ENCODE results near the gene CBX1.
"Not testable (repeated sequence)": the region's sequence is repeated elsewhere in the genome, so short reads cannot be mapped to it uniquely, and the experiment has no call there.

CBX1 gene

GRCh38 chr17:48051706-48052486 lies 49.4 kb downstream of the CBX1 start:
- DNase-seq (ENCODE audit: low spot score) = peak; percentile 34

GRCh38 chr17:48051283-48051682 lies 50.0 kb downstream of the CBX1 start:
- no peak for DNase-seq (ENCODE audit: low spot score)

DNA sequence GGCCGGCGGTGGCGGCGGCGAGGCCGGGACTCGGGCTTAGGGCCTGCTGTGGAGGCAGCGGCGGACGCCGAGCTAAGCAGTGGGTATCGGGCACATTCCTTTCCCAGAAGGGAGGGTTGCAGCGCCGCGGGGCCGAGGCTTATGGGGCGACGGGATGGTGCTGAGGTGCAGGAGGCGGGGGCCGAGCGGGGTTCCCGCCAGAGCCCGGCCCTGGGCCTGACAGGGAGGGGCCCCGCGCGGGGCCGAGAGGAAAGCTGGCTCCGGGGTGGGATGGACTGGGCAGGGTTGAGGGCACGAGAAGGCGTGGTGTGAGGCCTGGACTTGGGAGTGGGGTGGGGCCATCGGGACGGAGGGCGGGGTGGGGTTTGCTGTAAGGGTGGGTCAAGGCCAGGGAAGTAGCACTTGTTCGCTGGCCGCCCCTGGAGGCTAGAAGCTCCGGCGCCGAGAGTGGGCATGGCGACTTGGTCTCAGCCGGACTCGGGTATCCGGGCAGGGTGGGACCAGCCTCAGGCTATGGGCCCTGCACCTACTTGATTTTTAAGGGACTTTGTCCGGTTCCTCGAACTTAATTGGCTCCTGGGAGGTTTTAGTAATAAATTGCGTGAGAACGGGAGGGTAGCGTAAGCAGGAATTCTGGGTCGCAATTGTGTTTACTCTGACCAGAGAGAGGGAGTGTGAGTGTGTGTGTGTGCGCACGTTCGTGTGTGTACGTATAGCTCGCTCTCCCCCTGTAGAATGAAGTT lies 52.7 kb downstream of the CBX1 start:
- DNase-seq (ENCODE audit: low spot score) = peak; percentile 92

DNA sequence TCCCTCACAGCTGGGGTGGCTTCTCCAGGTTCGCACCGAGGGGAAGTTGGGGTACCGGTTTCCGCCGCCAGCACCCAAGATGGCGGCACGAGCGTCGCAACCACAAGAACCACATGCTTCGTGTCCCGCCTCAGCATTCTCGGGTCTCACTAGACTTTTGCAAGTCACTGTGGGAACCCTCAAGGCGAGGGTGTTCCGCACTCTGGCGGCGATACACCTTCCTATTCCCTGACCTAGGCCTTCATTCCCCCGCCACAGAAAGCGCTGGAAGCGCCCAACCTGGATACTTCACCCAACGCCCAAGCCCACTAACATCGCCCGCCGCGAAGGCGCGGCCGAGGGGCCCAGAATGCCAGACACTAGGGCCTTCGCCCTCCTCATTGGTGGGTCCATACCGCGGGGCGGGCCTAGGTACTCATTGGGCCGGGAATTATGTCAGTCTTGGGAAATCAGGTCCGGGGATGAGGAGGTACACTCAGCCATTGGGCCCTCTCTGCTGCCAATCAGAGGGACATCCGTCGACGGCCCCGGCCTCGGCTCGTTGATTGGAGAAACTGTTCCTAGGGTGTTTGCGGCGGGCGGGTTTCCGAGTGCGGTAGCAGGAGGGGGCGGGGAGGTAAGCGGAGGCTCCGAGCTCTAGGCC lies 53.4 kb downstream of the CBX1 start, which contains the start of gene NFE2L1:
NFE2L1 (plus strand) TSS at position 619 of the 643 bp plus-strand sequence. CDS start 2,760 bp downstream, outside the sequence.
- DNase-seq (ENCODE audit: low spot score) = peak; percentile 99

DNA sequence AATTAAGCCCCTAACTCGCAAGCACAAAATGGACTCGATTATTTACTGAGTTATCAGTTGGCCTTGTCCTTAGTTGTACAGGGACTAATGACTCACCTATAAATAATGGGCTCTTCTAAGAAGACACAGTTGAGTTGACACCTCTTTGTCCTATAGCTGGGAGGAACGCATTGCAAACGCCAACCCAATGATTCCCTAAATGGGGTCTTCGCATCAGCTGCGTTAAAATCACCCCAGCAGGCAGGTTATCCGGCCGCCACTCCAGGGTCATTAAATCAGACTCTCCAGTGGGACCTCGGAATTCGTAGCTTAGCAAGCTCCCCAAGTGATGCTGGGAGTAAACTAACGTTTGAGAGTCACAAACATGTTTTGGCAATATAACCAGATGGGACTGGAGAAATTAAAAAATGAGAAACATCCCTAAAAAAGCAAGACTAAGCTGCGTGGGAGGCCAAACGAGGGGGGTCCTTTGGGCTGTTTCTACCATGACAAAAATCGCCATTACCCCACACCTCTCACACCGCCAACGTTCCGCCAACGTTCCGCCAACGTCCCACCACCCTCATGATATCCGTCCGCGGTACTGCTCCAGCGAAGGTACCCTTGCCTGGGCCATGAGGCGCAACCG lies 54.1 kb downstream of the CBX1 start:
- peak; percentile 71 for DNase-seq (ENCODE audit: low spot score)

GRCh38 chr17:48046296-48046695 lies 55.0 kb downstream of the CBX1 start:
- DNase-seq (ENCODE audit: low spot score) = no peak

DNA sequence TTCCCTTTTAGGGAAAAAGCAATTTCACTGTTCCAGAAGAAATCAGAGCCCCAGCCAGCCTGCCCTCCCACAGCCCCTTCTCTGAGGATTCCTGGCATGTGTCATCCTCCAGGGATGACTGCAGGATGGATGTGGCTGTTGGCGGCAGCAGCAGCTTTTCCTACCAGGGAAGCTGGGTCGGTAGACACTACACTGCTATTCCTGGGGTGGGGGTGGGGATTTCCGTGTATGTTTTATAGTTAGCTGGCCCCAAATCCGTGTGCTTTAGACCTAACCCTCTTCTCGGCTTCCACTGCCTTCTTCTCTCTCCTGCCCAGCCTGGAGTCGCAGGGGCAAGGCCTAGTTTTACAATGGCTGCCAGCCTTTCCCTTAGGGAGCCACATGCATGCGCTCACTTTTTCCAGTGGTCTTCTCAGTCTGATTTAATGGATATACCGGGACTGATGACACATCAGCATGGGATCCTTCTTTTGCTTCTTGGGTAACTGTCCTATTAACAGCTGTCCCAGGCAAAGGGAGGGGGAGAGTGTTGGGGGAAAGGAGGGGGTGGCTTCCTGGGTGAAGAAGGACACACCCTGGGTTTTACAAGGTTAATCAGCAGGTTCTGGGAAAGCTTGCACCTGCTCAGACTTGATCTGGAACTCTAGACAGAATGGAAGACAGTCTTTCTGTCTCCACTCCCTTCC lies 55.8 kb downstream of the CBX1 start:
- DNase-seq (ENCODE audit: low spot score) = peak; percentile 42

- no peak for DNase-seq (ENCODE audit: low spot score)
Observed at GRCh38 chr17:48044851-48045250, 56.4 kb downstream of the CBX1 start.

GRCh38 chr17:48043176-48043575 lies 58.1 kb downstream of the CBX1 start:
- no peak for DNase-seq (ENCODE audit: low spot score)

DNA sequence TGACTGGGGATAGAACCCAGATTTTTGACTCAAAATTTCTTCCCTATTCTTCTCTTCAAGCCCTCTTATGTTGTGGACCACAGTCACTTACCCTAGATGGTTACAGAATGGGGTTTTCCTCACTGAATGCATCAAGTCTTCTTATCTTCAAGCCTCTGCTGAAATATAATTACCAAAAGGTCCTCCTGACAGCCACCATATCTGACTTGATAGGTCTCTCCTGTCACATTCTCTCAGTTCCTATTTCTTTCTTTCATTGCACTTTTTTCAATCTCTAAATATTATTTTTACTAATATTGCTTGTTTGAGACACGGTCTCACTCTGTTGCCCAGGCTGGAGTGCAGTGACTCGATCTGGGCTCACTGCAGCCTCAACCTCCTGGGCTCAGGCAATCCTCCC lies 62.6 kb downstream of the CBX1 start:
- no peak for DNase-seq (ENCODE audit: low spot score)

GRCh38 chr17:48037838-48038323 lies 63.4 kb downstream of the CBX1 start:
- peak; percentile 44 for DNase-seq (ENCODE audit: low spot score)

DNA sequence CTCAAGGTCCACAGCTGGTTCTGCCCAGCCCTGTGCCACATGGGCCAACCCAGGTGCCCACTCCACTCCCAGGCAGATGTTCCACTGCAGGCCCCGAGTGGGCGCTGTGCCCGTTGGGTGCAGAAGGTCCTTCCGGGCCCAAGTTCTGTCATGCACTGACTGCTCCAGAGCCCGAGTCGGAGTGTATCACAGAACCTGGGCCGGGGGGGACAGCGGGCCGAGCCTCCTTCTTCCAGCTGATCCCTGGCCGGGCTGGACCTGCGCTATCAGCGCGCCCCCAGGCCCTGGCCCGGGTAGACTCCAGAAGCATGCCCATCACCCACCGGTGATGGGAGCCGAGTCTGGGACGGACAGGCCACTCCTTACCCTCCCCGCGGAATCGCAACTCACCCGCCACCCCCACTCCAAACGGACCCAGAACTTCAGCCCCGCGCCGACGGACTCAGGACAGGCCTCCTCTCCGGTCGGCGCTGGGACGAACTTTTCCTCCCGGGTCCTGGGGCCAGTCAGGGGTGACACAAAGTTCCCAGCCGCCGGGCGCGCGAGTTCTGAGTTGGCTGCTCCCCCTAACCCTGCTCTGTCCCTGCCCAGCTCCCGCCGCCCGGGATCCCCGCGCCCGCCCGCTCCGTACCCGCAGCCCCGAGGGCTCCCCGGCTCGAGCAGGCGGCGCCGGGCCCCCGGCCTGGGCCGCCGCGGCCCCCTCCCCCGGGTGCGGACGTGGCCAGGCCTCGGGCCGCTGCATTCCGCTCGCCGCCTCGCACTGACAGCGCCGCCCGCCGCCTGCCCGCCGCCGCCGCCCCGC lies 64.0 kb downstream of the CBX1 start, which contains the start of gene COPZ2:
COPZ2 (minus strand) TSS at position 762 of the 802 bp plus-strand sequence; CDS start at position 742, 20 bp downstream.
- peak; percentile 61 for DNase-seq (ENCODE audit: low spot score)

GRCh38 chr17:48036693-48037035 lies 64.6 kb downstream of the CBX1 start:
- no peak for DNase-seq (ENCODE audit: low spot score)

DNA sequence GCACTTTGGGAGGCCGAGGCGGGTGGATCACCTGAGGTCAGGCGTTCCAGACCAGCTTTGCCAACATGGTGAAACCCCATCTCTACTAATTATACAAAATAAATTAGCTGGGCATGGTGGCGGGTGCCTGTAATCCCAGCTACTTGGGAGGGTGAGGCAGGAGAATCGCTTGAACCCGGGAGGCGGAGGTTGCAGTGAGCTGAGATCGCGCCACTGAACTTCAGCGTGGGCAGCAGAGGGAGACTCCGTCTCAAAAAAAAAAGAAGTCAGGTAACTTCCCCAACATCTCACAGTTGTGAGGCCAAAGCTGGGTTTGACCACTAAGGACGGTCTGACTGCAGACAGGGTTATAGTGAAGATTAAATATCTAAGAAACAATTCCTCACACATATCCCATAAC lies 66.5 kb downstream of the CBX1 start:
- DNase-seq (ENCODE audit: low spot score) = not testable (repeated sequence)

DNA sequence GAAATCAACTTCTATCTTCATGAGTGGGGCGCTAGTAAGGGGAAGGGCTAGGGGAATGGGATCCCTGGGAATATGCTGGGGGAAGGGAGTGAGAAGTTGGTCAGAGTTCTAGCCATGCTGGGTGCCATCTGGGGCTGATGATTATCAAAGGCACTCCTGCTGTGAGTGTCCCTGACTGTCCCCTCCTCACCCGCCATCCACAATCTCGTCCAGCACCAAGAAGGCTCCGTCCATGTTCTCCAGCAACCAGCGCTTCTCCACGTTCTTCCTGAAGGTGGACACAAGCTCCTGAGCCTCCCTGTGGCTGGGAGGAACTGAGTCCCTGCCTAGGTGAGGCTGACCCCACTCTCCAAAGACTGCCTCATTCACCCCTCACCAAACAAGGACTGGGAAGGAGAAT lies 69.3 kb downstream of the CBX1 start:
- DNase-seq (ENCODE audit: low spot score) = no peak

DNA sequence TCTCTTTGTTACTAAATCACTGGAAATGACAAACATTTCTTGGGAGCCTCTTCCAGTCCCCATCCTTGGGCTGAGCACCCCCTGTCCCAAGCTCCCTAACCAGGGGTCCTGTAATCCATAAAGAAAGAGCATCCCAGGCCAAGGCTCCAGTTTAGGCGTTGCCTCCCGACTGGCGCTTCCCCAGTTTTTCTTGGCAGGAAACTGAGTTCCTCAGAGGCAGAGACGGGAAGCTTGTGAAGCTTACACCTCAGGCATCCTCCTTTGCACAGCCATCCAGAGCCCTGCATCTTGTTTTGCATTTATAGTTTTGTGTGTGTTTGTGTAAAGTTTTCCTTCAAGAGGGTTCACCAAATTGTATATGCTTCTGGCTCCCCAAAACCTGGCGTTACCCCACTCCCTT lies 70.7 kb downstream of the CBX1 start:
- no peak for DNase-seq (ENCODE audit: low spot score)

GRCh38 chr17:48028736-48029135 lies 72.5 kb downstream of the CBX1 start:
- no peak for DNase-seq (ENCODE audit: low spot score)

DNA sequence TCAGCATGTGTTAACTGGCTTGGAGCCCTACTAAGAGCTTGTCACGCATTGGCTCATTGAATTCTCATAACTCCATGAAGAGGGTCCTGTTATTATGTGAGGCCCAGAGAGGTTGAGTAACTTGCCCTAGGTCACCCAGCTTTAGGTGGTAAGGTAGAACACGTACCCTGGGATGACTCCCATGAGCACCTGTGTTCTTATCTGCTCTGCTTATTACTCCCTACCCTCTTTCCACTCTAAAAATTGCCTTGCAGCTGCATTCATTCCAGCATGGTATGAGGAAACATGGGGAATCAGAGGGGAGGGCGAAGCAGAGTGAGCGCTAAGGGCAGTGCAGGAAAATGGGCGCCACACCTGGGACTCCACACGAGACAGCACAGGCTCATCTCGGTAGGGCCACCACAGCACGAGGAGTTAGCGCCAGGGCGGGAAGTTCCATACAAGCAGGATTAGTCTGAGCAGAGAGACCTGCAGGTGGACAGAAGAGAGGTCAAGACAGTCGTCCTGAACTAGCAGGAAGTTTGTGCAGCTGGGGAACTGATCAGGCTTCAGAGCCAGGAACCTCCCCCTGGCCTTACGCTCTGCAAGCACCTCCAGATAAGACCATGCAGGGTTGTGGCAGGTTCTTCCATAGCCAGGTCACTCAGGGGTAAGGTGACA lies 73.8 kb downstream of the CBX1 start:
- no peak for DNase-seq (ENCODE audit: low spot score)

DNA sequence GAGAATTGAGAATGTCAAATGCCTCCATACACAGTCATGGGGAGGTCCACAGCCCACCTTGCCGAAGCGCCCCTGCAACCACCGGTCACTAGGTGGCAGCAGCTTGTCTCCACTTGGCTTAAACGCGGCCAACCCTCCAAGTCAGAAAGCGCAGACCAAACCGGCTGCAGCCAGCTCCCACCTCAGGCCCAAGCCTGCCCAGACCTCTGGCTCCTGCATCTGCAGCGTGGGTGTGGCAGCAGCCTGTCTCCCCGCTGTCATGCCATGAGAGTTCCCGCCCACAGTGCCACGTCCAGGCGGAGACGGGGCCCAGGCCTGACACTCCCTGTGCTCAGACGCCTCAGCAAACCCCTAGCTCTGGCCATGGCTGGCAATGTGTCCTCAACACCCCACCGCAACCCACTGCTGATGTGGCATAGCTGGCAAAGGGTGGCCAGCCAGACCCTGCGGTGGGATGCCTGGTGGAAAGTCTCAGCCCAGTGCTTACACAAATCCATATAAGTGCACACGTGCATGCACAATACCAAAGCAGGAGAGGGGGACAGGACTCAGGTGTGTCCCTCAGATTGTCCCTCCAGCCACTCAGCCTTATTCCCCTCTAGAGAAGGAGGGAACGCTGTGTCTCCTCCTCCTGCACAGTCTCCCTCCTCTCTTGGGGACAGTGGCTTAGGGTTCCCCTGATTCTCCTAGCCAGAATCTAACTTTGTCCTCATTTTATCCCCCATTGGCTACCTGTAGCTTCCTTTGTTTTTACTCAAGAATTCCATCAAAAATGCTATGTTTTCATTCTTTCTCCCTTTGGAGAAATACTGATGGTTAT lies 74.6 kb downstream of the CBX1 start:
- peak; percentile 88 for DNase-seq (ENCODE audit: low spot score)
